Loucy (cell line): ENCODE data around the gene MAPKAP1.

Experiments
- EZH2phosphoT487 ChIP-seq: fragments of 200-600 bp; IDR thresholded peaks from 2 replicates; pipeline ENCODE4 v1.6.1; 2018; ENCODE audit warnings: antibody characterized with exemption, mild to moderate bottlenecking, moderate library complexity, borderline replicate concordance
- TF ChIP-seq, protein P1 (sequence below): fragments of 200-600 bp; sonication (generic); conservative IDR thresholded peaks from 2 replicates; pipeline ENCODE4 v1.5.1; 2014; ENCODE audit warnings: mild to moderate bottlenecking, antibody characterized with exemption, low read length

DNA sequence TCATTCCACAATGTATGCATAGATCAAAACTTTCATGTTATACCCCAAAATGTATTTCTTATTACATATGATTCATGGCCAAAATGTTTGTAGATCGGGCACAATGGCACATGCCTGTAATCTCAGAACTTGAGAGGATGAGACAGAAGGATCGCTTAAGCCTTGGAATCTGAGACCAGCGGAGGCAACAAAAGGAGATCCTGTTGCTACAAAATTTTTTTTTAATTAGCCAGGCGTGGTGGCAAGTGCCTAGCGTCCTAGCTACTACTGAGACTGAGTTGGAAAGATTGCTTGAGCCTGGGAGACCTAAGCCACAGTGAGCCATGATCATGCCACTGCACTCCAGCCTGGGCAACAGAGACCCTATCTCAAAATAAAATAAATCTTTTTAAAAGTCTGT, 89.9 kb downstream of the MAPKAP1 start:
- TF ChIP-seq, protein P1, sequence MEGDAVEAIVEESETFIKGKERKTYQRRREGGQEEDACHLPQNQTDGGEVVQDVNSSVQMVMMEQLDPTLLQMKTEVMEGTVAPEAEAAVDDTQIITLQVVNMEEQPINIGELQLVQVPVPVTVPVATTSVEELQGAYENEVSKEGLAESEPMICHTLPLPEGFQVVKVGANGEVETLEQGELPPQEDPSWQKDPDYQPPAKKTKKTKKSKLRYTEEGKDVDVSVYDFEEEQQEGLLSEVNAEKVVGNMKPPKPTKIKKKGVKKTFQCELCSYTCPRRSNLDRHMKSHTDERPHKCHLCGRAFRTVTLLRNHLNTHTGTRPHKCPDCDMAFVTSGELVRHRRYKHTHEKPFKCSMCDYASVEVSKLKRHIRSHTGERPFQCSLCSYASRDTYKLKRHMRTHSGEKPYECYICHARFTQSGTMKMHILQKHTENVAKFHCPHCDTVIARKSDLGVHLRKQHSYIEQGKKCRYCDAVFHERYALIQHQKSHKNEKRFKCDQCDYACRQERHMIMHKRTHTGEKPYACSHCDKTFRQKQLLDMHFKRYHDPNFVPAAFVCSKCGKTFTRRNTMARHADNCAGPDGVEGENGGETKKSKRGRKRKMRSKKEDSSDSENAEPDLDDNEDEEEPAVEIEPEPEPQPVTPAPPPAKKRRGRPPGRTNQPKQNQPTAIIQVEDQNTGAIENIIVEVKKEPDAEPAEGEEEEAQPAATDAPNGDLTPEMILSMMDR: no peak
- TF ChIP-seq EZH2phosphoT487: no peak
